GM19099 (cell line): ENCODE data around the gene TEX13B.

Source experiments
- POLR2A ChIP-seq: IDR thresholded peaks from 3 replicates; pipeline ENCODE4 v1.6.1; 2011; ENCODE audit warnings: low read depth; ENCODE audit not compliant: insufficient read length; ENCODE audit errors: extremely low read depth

The TEX13B gene

GRCh38 chrX:107982356-107982755 is at the start of gene TEX13B:
Gene TEX13B (minus strand): TSS chrX:107982370. CDS start chrX:107982127, 243 bp downstream.
- TF ChIP-seq POLR2A, result no peak

GRCh38 chrX:108029928-108030711 is 48.0 kb upstream of the TEX13B start:
- no peak for TF ChIP-seq POLR2A

GRCh38 chrX:108028854-108029253 is 46.7 kb upstream of the TEX13B start:
- TF ChIP-seq POLR2A, result no peak

- no peak for TF ChIP-seq POLR2A
Measured at GRCh38 chrX:108025954-108026600, 43.9 kb upstream of the TEX13B start.

- no peak for TF ChIP-seq POLR2A
Measured at GRCh38 chrX:108025376-108025775, 43.2 kb upstream of the TEX13B start.

GRCh38 chrX:108022491-108023089 is 40.4 kb upstream of the TEX13B start:
- TF ChIP-seq POLR2A, result no peak

- no peak for TF ChIP-seq POLR2A
Measured at GRCh38 chrX:108020631-108021030, 38.5 kb upstream of the TEX13B start.

- TF ChIP-seq POLR2A, result no peak
Measured at GRCh38 chrX:108019382-108019875, 37.3 kb upstream of the TEX13B start.

GRCh38 chrX:108018656-108019381 is 36.6 kb upstream of the TEX13B start:
- no peak for TF ChIP-seq POLR2A

GRCh38 chrX:108001218-108001814 is 19.1 kb upstream of the TEX13B start:
- no peak for TF ChIP-seq POLR2A

GRCh38 chrX:108000751-108001150 is 18.6 kb upstream of the TEX13B start:
- no peak for TF ChIP-seq POLR2A

GRCh38 chrX:107996124-107996523 is 14.0 kb upstream of the TEX13B start:
- TF ChIP-seq POLR2A, result no peak

- no peak for TF ChIP-seq POLR2A
Measured at GRCh38 chrX:107985033-107985432, 2.9 kb upstream of the TEX13B start.

GRCh38 chrX:107979534-107979933 is 2.6 kb downstream of the TEX13B start:
- TF ChIP-seq POLR2A, result no peak
